Stimulated activated CD4-positive, alpha-beta T cell treated with anti-CD3 and anti-CD28 coated beads, Interleukin-1b, Interleukin-23, amount 100 ng/mL, for 48 hours (primary cell): ENCODE measurements around the gene SPRN.
"Not testable (repeated sequence)": the region's sequence is repeated elsewhere in the genome, so short reads cannot be mapped to it uniquely, and the experiment has no call there.

ENCODE experiments used
- DNase-seq: peaks from one replicate; pipeline ENCODE4 v3.0.0-alpha.2; 2020

The SPRN gene

GRCh38 chr10:133384071-133384470, 40.4 kb downstream of the SPRN start:
- DNase-seq: no peak

DNA sequence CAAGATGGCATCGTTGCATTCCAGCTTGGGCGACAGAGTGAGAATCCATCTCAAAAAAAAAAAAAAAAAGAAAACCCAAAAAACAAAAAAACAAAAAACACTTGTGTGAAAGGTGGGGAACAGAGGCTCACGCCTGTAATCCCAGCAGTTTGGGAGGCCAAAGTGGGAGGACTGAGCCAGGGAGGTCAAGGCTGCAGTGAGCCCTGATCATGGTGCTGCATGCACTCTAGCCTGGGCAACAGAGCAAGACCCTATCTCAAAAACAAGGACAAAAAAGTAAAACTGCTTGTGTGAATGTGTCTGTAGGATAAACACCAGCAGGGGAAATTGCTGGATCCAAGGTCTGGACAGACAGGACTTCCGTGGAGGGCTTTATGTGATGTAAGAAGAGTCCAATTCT, 40.9 kb downstream of the SPRN start:
- no peak for DNase-seq

DNA sequence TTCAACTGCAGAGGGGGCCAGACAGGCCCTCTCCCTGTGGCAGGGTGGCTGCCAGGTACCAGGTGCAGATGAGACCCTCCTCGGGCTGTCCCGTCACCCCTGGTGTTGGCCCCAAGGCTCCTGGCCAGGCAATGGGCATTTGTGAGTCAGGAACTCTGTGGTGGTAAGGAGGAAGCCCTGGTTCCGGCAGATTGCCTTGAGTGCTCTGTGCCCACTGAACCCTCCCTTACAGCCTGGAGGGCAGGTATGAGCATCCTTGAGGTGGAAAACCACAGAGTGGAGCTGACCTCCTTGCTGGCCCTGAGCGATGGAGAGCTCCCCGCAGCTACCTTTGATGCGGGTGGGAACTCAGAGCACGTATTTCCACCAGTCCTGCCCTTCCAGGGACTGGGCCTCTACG, 43.4 kb downstream of the SPRN start:
- no peak for DNase-seq

- DNase-seq: no peak
These were observed 44.4 kb downstream of the SPRN start for GRCh38 chr10:133379801-133380666.

- peak; percentile 54 for DNase-seq
These were observed 45.1 kb downstream of the SPRN start, which contains the start of gene PAOX for GRCh38 chr10:133379152-133379800. TSS of gene PAOX (plus strand) at chr10:133379262. CDS start at chr10:133379317, 55 bp downstream.

- DNase-seq: peak; percentile 50
These were observed 46.0 kb downstream of the SPRN start for GRCh38 chr10:133378251-133379096.

DNA sequence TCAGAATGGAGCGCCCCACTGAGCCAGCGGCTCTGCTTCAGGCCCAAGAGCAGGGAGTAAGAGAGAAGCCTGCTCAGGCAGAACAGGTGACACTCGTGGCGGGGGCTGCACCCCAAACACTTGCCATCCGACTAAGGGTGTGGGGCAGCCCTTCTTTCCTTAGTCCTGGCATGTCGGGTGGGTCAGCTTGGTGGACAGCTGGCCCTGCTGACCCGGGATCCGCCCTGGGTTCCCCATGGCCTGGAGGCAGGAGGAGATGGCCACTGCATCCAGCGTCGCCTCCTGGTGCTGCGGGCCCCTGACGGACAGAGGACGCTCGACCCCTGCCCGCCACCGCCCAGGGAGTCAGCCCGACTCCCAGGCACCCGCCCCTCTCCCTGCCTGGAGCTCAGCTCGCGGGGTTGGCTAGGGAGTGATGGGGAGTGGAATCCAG, 46.6 kb downstream of the SPRN start:
- no peak for DNase-seq

DNA sequence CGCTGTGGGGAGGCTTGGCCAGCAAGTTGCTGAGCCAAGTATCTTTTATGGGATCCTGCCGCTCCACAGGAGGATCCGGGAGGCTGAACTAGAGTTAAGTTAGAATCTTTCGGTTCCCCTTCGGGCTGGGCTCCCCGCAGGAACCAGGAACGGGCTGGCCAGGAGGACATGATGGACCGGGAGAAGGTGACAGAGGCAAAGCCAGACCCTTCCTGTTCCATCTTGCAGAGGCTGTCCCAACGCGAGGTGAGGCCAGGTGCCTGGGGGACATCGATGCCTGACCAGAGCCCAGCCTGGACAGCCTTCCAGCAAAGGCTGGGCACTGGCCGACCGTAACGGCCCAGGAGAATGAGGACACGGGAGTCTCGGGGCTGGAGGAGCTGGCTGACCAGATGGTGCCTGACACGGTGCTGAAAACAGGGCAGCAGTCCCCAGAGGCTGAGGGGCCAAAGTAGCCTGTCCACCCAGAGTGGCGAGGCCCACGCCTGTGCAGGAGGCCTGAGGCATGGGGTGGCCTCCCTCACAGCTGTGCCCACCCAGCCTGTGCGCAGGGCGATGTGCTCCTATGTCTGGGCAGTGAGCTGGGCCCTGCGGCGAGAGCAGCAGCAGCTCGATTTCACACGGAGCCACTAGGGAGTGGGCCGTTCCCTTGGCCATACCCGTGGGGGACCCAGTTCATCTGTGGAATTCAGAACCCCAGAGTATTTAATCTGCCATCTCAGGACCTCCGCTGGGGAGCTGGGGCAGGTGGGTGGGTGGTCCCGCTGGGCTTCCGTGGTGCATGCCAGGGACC, 47.2 kb downstream of the SPRN start:
- DNase-seq: no peak

- not testable (repeated sequence) for DNase-seq
These were observed 48.2 kb downstream of the SPRN start for GRCh38 chr10:133376183-133376582.

- DNase-seq: no peak
These were observed 48.9 kb downstream of the SPRN start for GRCh38 chr10:133375357-133376115.

DNA sequence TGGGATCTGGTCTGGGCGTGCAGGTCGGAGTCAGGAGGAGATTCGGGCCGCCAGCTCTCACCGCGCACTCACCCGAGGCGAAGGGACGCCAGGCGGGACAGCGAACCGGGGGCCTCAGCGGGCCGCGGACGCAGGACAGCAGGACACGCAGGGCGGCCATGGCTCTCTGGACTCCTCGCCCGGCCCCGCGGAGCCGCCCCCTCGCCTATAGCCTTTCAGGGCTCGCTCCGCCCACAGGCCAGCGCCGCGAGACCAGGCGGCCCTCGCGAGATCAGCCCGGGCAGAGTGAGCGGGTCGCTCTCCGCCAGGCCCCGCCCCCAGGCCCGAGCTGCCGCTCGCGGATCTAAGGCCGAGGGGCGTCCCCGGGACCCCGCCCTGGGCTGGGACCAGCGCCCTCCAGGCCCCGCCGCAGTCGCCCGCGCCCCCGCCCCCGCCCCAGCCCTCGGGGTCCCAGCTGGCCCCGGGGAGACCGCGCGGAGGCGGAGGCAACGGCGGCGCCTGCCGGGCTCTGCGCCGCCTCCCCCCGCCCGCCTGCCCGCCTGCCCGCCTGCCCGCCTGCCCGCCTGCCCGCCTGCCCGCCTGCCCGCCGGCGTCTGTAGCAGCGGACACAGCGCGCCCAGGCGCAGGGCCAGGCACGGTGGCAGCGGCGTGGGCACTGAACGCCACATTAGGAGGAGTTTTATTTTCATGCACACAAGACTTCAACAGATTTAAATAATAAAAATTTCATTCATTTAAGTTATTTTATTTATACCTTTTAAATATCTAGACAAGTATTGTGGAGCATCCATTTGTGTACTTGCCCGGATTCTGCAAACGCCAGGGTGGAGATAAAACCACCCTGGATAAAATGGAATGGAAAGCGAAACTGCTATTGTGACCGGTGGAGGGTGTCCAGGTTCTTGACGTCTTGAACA, 51.0 kb downstream of the SPRN start, which contains the start of gene ECHS1:
Gene ECHS1, minus strand, starts transcription at position 181 of the 917 bp plus-strand sequence. Its CDS starts 21 bp downstream, at position 160.
- peak; percentile 93 for DNase-seq

- no peak for DNase-seq
These were observed 51.9 kb downstream of the SPRN start for GRCh38 chr10:133372507-133372906.
